PC-3 (cell line): ENCODE measurements around the gene AGAP5. TPM values are rescaled to one million over a fixed set of nuclear protein-coding genes. Genes with fewer than 3 reads are reported as not detected.
"Not testable (repeated sequence)": the region's sequence is repeated elsewhere in the genome, so short reads cannot be mapped to it uniquely, and the experiment has no call there.

ENCODE experiments used
- ATAC-seq: fragments of 200-7000 bp; cut with Tn5 transposase; 2 replicates; pipeline ENCODE4 v1.9.1; 2020; ENCODE audit warnings: mild to moderate bottlenecking, moderate library complexity
- BruUV-seq: library from RNA; stranded (reverse); fragments of 400-500 nt; replicated peaks from 2 replicates; lab custom pipeline; 2021; lab: Mats Ljungman, UMichigan
- CTCF ChIA-PET: fragments of 300-600 bp; sonication (Branson Sonifier 250); formaldehyde crosslinking; loops from one replicate; lab custom pipeline; 2022; ENCODE audit warnings: antibody characterized with exemption; lab: Charles Lee
- POLR2A ChIA-PET: fragments of 300-600 bp; sonication (Branson Sonifier 250); formaldehyde crosslinking; loops from one replicate; lab custom pipeline; 2022; ENCODE audit warnings: antibody characterized with exemption; ENCODE audit not compliant: unreplicated experiment; lab: Charles Lee
- DNase-seq: peaks from one replicate; pipeline ENCODE4 v3.0.0-alpha.2; 2015
- H2AFZ ChIP-seq: fragments of 300-600 bp; sonication (generic); 2 replicates; pipeline ENCODE4 v1.6.0; 2016; ENCODE audit warnings: antibody characterized with exemption, low read length
- H3F3A ChIP-seq: fragments of 300-600 bp; sonication (generic); one replicate; pipeline ENCODE4 v1.6.0; 2017; ENCODE audit warnings: antibody characterized with exemption, low read length, control low read depth, mild to moderate bottlenecking; ENCODE audit not compliant: unreplicated experiment
- H3K27ac ChIP-seq: fragments of 300-600 bp; sonication (generic); 2 replicates; pipeline ENCODE4 v1.5.1; 2016; ENCODE audit warnings: mild to moderate bottlenecking, low read length
- H3K27me3 ChIP-seq: fragments of 300-600 bp; sonication (generic); 2 replicates; pipeline ENCODE4 v1.6.1; 2016; ENCODE audit warnings: low read length, mixed read lengths
- H3K36me3 ChIP-seq: fragments of 300-600 bp; sonication (generic); 2 replicates; pipeline ENCODE4 v1.6.1; 2016; ENCODE audit warnings: low read depth, mixed run types, low read length, mixed read lengths
- H3K4me1 ChIP-seq: fragments of 300-600 bp; sonication (generic); 2 replicates; pipeline ENCODE4 v1.5.1; 2016; ENCODE audit warnings: low read length; ENCODE audit not compliant: insufficient read depth
- H3K4me2 ChIP-seq: fragments of 300-600 bp; sonication (generic); 2 replicates; pipeline ENCODE4 v1.6.0; 2016; ENCODE audit warnings: low read length
- H3K4me3 ChIP-seq: fragments of 300-600 bp; sonication (generic); 2 replicates; pipeline ENCODE4 v1.5.1; 2016; ENCODE audit warnings: mild to moderate bottlenecking, low read length, mixed read lengths
- H3K79me2 ChIP-seq: fragments of 300-600 bp; sonication (generic); 2 replicates; pipeline ENCODE4 v1.6.1; 2017; ENCODE audit warnings: low read length, mixed read lengths
- H3K9ac ChIP-seq: fragments of 300-600 bp; sonication (generic); 2 replicates; pipeline ENCODE4 v1.6.0; 2016; ENCODE audit warnings: mild to moderate bottlenecking, low read length
- H3K9me2 ChIP-seq: fragments of 300-600 bp; sonication (generic); replicated peaks from 2 replicates; pipeline ENCODE4 v1.6.1; 2016; ENCODE audit warnings: mixed run types, low read length, mixed read lengths
- H3K9me3 ChIP-seq: fragments of 300-600 bp; sonication (generic); 2 replicates; pipeline ENCODE4 v1.6.1; 2016; ENCODE audit warnings: low read length, mixed read lengths
- H4K20me1 ChIP-seq: fragments of 300-600 bp; sonication (generic); 2 replicates; pipeline ENCODE4 v1.6.1; 2016; ENCODE audit warnings: low read length, mixed read lengths
- intact Hi-C: fragments of 100-400 bp; cut with micrococcal nuclease; formaldehyde crosslinking; loops from 2 replicates; pipeline ENCODE4 v1.9.0; 2023
- total RNA-seq: library from RNA; depleted of rRNA; stranded (reverse); fragments of >200 nt; gene quantifications from 2 replicates; pipeline ENCODE4 v1.2.3, GENCODE V29; 2014

Gene AGAP5
- total RNA-seq, 1 experiment from 2014 or later, result 15.0 TPM

- H3K27me3 ChIP-seq, H3K9me2 ChIP-seq, ATAC-seq, CTCF ChIA-PET, H3K79me2 ChIP-seq, H2AFZ ChIP-seq, H3K9ac ChIP-seq, BruUV-seq, H3K36me3 ChIP-seq, H3K9me3 ChIP-seq, H3K27ac ChIP-seq, DNase-seq, intact Hi-C loops, POLR2A ChIA-PET, H3F3A ChIP-seq, H3K4me2 ChIP-seq, H3K4me1 ChIP-seq, H4K20me1 ChIP-seq, H3K4me3 ChIP-seq: not testable (repeated sequence)
Observed at GRCh38 chr10:73698819-73699218, 910 bp upstream of the AGAP5 start.

- POLR2A ChIA-PET, result not testable (repeated sequence)
Observed at GRCh38 chr10:73695302-73695701, 2.6 kb downstream of the AGAP5 start.

GRCh38 chr10:73690755-73691154 is 7.2 kb downstream of the AGAP5 start:
- H4K20me1 ChIP-seq, POLR2A ChIA-PET, intact Hi-C loops, DNase-seq, H2AFZ ChIP-seq, H3K4me1 ChIP-seq, H3K9me3 ChIP-seq, H3K27me3 ChIP-seq, H3K9ac ChIP-seq, BruUV-seq, H3F3A ChIP-seq, H3K4me2 ChIP-seq, ATAC-seq, H3K36me3 ChIP-seq, H3K79me2 ChIP-seq, H3K9me2 ChIP-seq, H3K27ac ChIP-seq, H3K4me3 ChIP-seq: not testable (repeated sequence)
- CTCF ChIA-PET, result interaction anchor here (0.6 kb wide), 1 partner anchor 159 kb away, joined by 4 read pairs; no protein-coding TSS in a partner anchor

More at GRCh38 chr10:73695302-73695701, 2.6 kb downstream of the AGAP5 start:
- H3F3A ChIP-seq, H3K27me3 ChIP-seq, H3K36me3 ChIP-seq, H3K4me2 ChIP-seq, H3K4me1 ChIP-seq, H4K20me1 ChIP-seq, ATAC-seq, H3K9me2 ChIP-seq, H2AFZ ChIP-seq, H3K27ac ChIP-seq, intact Hi-C loops, H3K4me3 ChIP-seq, BruUV-seq, H3K79me2 ChIP-seq, CTCF ChIA-PET, H3K9ac ChIP-seq, H3K9me3 ChIP-seq: not testable (repeated sequence)
- peak; percentile 26 for DNase-seq

- H3K79me2 ChIP-seq, ATAC-seq, H3F3A ChIP-seq, DNase-seq, POLR2A ChIA-PET, H3K4me2 ChIP-seq, H3K27ac ChIP-seq, intact Hi-C loops, H3K4me1 ChIP-seq, H3K27me3 ChIP-seq, H3K9me3 ChIP-seq, BruUV-seq, H4K20me1 ChIP-seq, H3K9me2 ChIP-seq, H3K36me3 ChIP-seq, H3K4me3 ChIP-seq, H3K9ac ChIP-seq, H2AFZ ChIP-seq, CTCF ChIA-PET: not testable (repeated sequence)
Observed at GRCh38 chr10:73689596-73689995, 8.3 kb downstream of the AGAP5 start.

GRCh38 chr10:73687641-73688040 is 10.3 kb downstream of the AGAP5 start:
- H3K4me1 ChIP-seq, result not testable (repeated sequence)

GRCh38 chr10:73674546-73674945 is 23.4 kb downstream of the AGAP5 start:
- H3K9me3 ChIP-seq, BruUV-seq, H3K27me3 ChIP-seq, H4K20me1 ChIP-seq, H3F3A ChIP-seq, DNase-seq, CTCF ChIA-PET, ATAC-seq, H3K4me1 ChIP-seq, H3K36me3 ChIP-seq, H3K27ac ChIP-seq, H3K4me3 ChIP-seq, H3K9me2 ChIP-seq, H3K79me2 ChIP-seq, H3K9ac ChIP-seq, POLR2A ChIA-PET, H2AFZ ChIP-seq, H3K4me2 ChIP-seq, intact Hi-C loops: not testable (repeated sequence)

More at GRCh38 chr10:73687641-73688040, 10.3 kb downstream of the AGAP5 start:
- peak; percentile 19 for DNase-seq
- H3K27ac ChIP-seq, ATAC-seq, H3F3A ChIP-seq, H3K9me2 ChIP-seq, intact Hi-C loops, H3K9ac ChIP-seq, H3K36me3 ChIP-seq, H3K4me2 ChIP-seq, H3K27me3 ChIP-seq, H4K20me1 ChIP-seq, H3K4me3 ChIP-seq, H3K79me2 ChIP-seq, POLR2A ChIA-PET, H2AFZ ChIP-seq, H3K9me3 ChIP-seq, BruUV-seq, CTCF ChIA-PET: not testable (repeated sequence)

GRCh38 chr10:73668378-73668777 is 29.5 kb downstream of the AGAP5 start:
- DNase-seq, H3K4me3 ChIP-seq, H3F3A ChIP-seq, CTCF ChIA-PET, H3K27me3 ChIP-seq, H3K36me3 ChIP-seq, H3K79me2 ChIP-seq, H3K27ac ChIP-seq, intact Hi-C loops, H3K9me2 ChIP-seq, H2AFZ ChIP-seq, POLR2A ChIA-PET, H3K4me2 ChIP-seq, H3K9ac ChIP-seq, H3K9me3 ChIP-seq, H4K20me1 ChIP-seq, BruUV-seq, ATAC-seq: not testable (repeated sequence)
- peaks cover 25% of the 10 kb centered on the region for H3K4me1 ChIP-seq
